ENCODE measurements around the gene RFC4.
"Not testable (repeated sequence)": the region's sequence is repeated elsewhere in the genome, so short reads cannot be mapped to it uniquely, and the experiment has no call there.

The RFC4 gene

GRCh38 chr3:186825294-186825821, 19.1 kb upstream of the RFC4 start:
- DNase-seq, result peak; percentile 22 to 96 (median 72)
- intact Hi-C loops (cut with DNase I), result no loop called here

GRCh38 chr3:186824430-186825139, 18.3 kb upstream of the RFC4 start:
- intact Hi-C loops (cut with DNase I), result no loop called here
- DNase-seq, result peak in 7 of 10 donors; percentile 24 to 90 (median 40)

GRCh38 chr3:186823386-186823785, 17.1 kb upstream of the RFC4 start:
- intact Hi-C loops (cut with DNase I), result no loop called here
- no peak for DNase-seq

DNA sequence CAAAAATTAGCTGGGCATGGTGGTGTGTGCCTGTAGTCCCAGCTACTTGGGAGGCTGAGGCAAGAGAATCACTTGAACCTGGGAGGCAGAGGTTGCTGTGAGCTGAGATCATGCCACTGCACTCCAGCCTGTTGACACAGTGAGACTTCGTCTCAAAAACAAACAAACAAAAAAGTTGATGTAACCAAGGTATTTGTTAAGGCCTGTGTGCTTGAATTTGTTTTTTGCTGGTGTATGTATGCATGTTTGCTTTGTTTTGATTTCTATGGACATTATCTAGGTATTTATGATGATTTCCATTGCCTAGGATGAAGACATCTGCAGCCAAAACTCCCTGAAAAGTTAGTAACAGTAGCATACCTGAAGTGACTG, 16.1 kb upstream of the RFC4 start:
- DNase-seq; intact Hi-C loops (cut with DNase I): not testable (repeated sequence)

GRCh38 chr3:186821429-186822387, 15.4 kb upstream of the RFC4 start:
- DNase-seq, result no peak
- intact Hi-C loops (cut with DNase I), result loop anchor here (1.0 kb wide), 1 partner anchor 206 kb away; no protein-coding TSS in a partner anchor

DNA sequence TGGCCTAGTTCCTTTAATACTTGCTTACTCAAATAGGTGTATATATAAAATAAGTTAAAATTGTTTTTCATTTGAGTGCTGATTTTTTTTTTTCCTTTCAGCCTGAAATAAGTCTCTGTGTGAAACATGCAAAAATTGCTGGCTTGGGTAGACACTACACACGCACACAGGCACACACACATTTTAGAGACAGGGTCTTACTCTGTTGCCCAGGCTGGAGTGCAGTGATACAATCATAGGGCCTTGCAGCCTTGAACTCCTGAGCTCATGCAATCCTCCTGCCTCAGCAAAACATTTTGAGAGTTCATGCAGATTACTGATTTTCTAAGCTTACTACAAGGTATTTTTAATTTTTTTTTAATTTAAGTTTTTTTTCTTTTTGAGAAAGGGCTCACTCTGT, 12.7 kb upstream of the RFC4 start:
- intact Hi-C loops (cut with DNase I), result no loop called here
- DNase-seq, result no peak

DNA sequence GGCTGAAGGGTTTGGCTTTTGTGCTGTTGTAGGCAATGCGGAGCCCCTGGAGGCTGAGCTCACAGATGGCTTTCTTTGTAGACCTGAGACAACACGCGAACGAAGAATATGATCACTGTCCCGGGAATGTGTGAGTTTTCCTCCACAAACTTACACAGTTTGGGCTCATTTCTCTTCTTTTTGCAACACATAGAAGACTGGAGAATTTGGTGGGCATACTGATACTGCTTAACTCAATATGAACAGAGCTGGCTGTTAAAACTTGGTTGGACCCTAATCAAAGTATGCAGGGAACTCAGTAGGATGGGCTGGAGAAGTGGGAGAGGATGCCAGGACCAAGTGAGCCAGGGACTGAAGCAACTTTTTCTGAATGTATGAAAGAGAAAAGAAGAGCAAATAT, 12.2 kb upstream of the RFC4 start:
- DNase-seq, result no peak
- intact Hi-C loops (cut with DNase I), result no loop called here

- no peak for DNase-seq
- intact Hi-C loops (cut with DNase I), result no loop called here
Measured at GRCh38 chr3:186815435-186815834, 9.2 kb upstream of the RFC4 start.

GRCh38 chr3:186814100-186814499, 7.8 kb upstream of the RFC4 start:
- DNase-seq, result no peak
- intact Hi-C loops (cut with DNase I), result no loop called here

- intact Hi-C loops (cut with DNase I), result not testable (repeated sequence)
Measured at GRCh38 chr3:186811313-186811712, 5.0 kb upstream of the RFC4 start.

DNA sequence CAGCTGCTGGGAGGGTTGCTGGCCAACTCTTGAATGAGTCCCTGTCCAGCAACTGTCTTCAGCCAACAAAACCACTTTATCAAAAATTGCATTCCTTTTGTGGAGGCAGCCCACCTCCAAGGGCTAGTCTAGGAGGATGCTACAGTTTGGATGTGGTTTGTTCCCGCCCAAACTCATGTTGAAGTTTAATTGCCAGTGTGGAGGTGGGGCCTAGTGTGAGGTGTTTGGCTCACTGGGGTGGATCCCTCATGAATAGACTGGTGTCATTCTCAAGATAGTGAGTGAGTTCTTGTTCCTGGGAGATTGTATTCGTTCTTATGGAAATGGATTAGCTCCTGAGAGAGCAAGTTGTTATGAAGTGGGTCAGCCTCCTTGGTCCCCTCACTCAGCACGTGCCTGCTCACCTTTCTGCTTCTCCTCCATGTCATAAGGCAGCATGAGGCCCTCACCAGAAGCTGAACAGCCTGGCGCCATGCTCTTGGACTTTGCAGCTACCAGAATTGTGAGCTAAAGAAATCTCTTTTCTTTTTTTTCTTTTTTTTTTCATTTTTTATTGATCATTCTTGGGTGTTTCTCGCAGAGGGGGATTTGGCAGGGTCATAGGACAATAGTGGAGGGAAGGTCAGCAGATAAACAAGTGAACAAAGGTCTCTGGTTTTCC, 4.2 kb upstream of the RFC4 start:
- DNase-seq, result no peak
- intact Hi-C loops (cut with DNase I), result no loop called here

More at GRCh38 chr3:186811313-186811712, 5.0 kb upstream of the RFC4 start:
- not testable (repeated sequence) for DNase-seq

GRCh38 chr3:186807231-186807630, 949 bp upstream of the RFC4 start:
- intact Hi-C loops (cut with DNase I), result loop anchor here (2.0 kb wide), 1 partner anchor 24 kb away; the partner anchor contains the start of gene EIF4A2

DNA sequence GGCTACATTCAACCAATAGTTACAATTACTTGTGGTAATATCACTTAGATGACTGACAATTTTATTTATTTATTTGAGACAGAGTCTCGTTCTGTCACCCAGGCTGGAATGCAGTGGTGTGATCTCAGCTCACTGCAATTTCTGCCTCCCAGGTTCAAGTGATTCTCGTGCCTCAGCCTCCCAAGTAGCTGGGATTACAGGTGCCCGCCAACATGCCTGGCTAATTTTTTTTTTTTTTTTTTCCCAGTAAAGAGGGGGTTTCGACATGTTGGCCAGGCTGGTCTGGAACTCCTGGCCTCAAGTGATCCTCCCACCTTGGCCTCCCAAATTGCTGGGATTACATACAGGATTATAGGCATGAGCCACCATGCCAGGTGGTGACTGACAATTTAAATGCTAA, 2.8 kb downstream of the RFC4 start:
- DNase-seq; intact Hi-C loops (cut with DNase I): not testable (repeated sequence)

More at GRCh38 chr3:186807231-186807630, 949 bp upstream of the RFC4 start:
- DNase-seq, result no peak

- no peak for DNase-seq
- intact Hi-C loops (cut with DNase I), result no loop called here
Measured at GRCh38 chr3:186802701-186803100, 3.6 kb downstream of the RFC4 start.

GRCh38 chr3:186800285-186800684, 6.0 kb downstream of the RFC4 start:
- intact Hi-C loops (cut with DNase I), result no loop called here
- DNase-seq, result no peak

- DNase-seq, result no peak
- intact Hi-C loops (cut with DNase I), result no loop called here
Measured at GRCh38 chr3:186798239-186798874, 7.9 kb downstream of the RFC4 start.

GRCh38 chr3:186790261-186790981, 15.9 kb downstream of the RFC4 start:
- no peak for DNase-seq
- intact Hi-C loops (cut with DNase I), result no loop called here

DNA sequence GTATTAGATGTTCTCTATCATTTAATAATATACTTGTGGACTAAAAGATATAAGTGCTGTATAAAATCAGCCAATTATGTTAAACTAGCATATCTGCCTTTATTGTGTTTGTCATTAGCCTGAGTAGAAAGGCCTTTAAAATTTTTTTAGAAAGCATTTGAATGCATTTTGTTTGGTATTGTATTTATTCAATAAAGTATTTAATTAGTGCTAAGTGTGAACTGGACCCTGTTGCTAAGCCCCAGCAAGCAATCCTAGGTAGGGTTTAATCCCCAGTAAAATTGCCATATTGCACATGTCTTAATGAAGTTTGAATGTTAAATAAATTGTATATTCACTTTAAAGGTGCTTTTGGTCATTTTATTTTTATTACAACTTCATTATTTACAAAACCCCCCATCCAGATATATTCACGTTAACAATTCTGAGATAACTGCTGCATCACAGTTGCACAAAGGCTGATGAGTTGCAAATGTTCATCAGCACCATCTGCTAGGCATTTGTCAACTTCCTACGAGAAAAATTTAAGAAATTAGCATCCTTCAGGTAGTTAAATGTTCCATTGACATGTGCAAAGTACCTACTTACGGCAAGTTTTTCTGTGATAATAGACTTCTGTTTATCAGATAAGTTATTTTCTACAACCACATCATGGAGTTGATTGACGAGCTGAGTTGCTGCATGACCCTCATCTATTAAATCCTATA, 16.6 kb downstream of the RFC4 start:
- intact Hi-C loops (cut with DNase I), result loop anchor here (5.0 kb wide), 1 partner anchor 217 kb away; the partner anchor contains the start of gene DNAJB11
- DNase-seq, result no peak
